Stimulated activated naive B cell treated with anti-CD40 and anti-IgM and Interleukin-4, amounts not matched to agents 10 μg/mL and 1 μg/mL and 100 μg/mL, for 72 hours (primary cell): ENCODE measurements around the gene LGALS4.
"Not testable (repeated sequence)": the region's sequence is repeated elsewhere in the genome, so short reads cannot be mapped to it uniquely, and the experiment has no call there.

Experiments used
- ATAC-seq, 2 donors: fragments of 150-1000 bp; cut with Tn5 transposase; replicated peaks; 2 replicates each; pipeline ENCODE4 v1.10.0; 2021; ENCODE audit warnings: moderate library complexity in 1 of 2
- DNase-seq: peaks from one replicate; pipeline ENCODE4 v3.0.0; 2021
- H3K27ac Mint-ChIP-seq: one replicate; pipeline ENCODE4 v1.8.0; 2022; ENCODE audit warnings: mild to moderate bottlenecking, mixed read lengths
- H3K27me3 Mint-ChIP-seq, 2 donors: one replicate each; pipeline ENCODE4 v1.8.0; 2022; ENCODE audit warnings: mixed read lengths in 2 of 2
- H3K36me3 Mint-ChIP-seq, 2 donors: one replicate each; pipeline ENCODE4 v1.8.0; 2022; ENCODE audit warnings: mixed read lengths in 2 of 2, mild to moderate bottlenecking in 1 of 2
- H3K4me1 Mint-ChIP-seq, 2 donors: one replicate each; pipeline ENCODE4 v1.8.0; 2022; ENCODE audit warnings: mixed read lengths in 2 of 2, mild to moderate bottlenecking in 1 of 2
- H3K4me3 Mint-ChIP-seq, 2 donors: one replicate each; pipeline ENCODE4 v1.8.0; 2022; ENCODE audit warnings: mild to moderate bottlenecking in 2 of 2, mixed read lengths in 2 of 2, moderate library complexity in 1 of 2
- H3K9me3 Mint-ChIP-seq, 2 donors: one replicate each; pipeline ENCODE4 v1.8.0; 2022; ENCODE audit warnings: mixed read lengths in 2 of 2, mild to moderate bottlenecking in 1 of 2

The LGALS4 gene

GRCh38 chr19:38806371-38806770, 6.4 kb downstream of the LGALS4 start:
- peaks cover 12 to 13% of the 10 kb centered on the region in 2 donors for H3K4me1 Mint-ChIP-seq
- no peaks in the 10 kb centered on the region for H3K27me3 Mint-ChIP-seq
- ATAC-seq (no peak), DNase-seq (no peak)
- H3K36me3 Mint-ChIP-seq = peaks cover 4 to 25% of the 10 kb centered on the region in 2 donors
- no peaks in the 10 kb centered on the region for H3K9me3 Mint-ChIP-seq
- H3K27ac Mint-ChIP-seq = no peak overlapping the region
- H3K4me3 Mint-ChIP-seq = no peak overlapping the region

GRCh38 chr19:38805180-38805579, 7.6 kb downstream of the LGALS4 start:
- no peaks in the 10 kb centered on the region for H3K27me3 Mint-ChIP-seq
- no peaks in the 10 kb centered on the region for H3K9me3 Mint-ChIP-seq
- no peak overlapping the region for H3K27ac Mint-ChIP-seq
- H3K36me3 Mint-ChIP-seq = peaks cover 4 to 25% of the 10 kb centered on the region in 2 donors
- no peak overlapping the region for H3K4me3 Mint-ChIP-seq
- ATAC-seq = no peak
- peaks cover 12 to 13% of the 10 kb centered on the region in 2 donors for H3K4me1 Mint-ChIP-seq
- DNase-seq = no peak

GRCh38 chr19:38803543-38803942, 9.2 kb downstream of the LGALS4 start:
- H3K4me3 Mint-ChIP-seq = no peak overlapping the region
- DNase-seq (no peak), ATAC-seq (no peak)
- H3K9me3 Mint-ChIP-seq = no peaks in the 10 kb centered on the region
- no peaks in the 10 kb centered on the region for H3K27me3 Mint-ChIP-seq
- H3K4me1 Mint-ChIP-seq = peaks cover 10 to 13% of the 10 kb centered on the region in 2 donors
- no peak overlapping the region for H3K27ac Mint-ChIP-seq
- H3K36me3 Mint-ChIP-seq = peaks cover 4 to 19% of the 10 kb centered on the region in 2 donors

GRCh38 chr19:38801359-38802095, 11.2 kb downstream of the LGALS4 start:
- no peak overlapping the region for H3K27ac Mint-ChIP-seq
- no peaks in the 10 kb centered on the region for H3K27me3 Mint-ChIP-seq
- H3K4me1 Mint-ChIP-seq = peaks cover 4 to 6% of the 10 kb centered on the region in 2 donors
- no peaks in the 10 kb centered on the region for H3K9me3 Mint-ChIP-seq
- peaks cover 4 to 10% of the 10 kb centered on the region in 2 donors for H3K36me3 Mint-ChIP-seq
- ATAC-seq (no peak), DNase-seq (no peak)
- no peak overlapping the region for H3K4me3 Mint-ChIP-seq

DNA sequence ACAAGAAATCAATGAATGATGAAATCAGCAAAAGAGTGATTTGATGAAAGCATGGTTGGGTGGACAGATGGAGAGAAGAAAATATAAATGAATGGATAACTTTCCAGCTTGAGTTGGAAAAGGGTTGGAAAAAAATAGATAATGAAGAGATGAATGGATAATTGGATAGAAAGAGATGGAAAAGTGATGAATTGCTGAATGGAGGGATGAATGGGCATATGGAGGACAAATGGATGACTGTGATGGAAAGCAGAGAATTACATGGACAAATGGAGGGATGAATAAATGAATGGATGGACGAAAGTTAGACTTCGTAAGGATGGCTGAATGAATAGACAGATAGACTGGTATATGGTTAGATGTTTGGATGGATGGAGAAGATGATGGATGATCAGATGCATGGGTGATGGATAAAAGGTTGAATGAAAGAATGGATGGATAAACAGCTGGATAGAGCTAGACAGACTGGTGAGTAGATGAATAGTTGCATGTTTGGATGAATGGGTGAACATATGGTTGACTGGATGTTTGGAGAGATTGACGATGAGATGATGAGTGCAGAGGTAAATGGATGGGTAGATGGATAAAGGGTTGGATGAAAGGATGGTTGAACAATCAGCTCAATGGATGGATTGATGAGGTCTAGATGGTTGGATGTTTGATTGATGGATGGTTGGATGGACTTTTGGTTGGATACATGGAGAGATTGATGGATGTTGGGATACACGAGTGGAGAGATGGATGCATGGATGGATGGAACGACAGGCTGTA, 12.0 kb downstream of the LGALS4 start:
- Mint-ChIP-seq H3K36me3 (peaks cover 2 to 10% of the 10 kb centered on the region in 2 donors), H3K27me3 (no peaks in the 10 kb centered on the region), H3K4me1 (peaks cover 4 to 6% of the 10 kb centered on the region in 2 donors), H3K27ac (no peak overlapping the region), H3K9me3 (no peaks in the 10 kb centered on the region), H3K4me3 (no peak overlapping the region)
- ATAC-seq = no peak
- no peak for DNase-seq

DNA sequence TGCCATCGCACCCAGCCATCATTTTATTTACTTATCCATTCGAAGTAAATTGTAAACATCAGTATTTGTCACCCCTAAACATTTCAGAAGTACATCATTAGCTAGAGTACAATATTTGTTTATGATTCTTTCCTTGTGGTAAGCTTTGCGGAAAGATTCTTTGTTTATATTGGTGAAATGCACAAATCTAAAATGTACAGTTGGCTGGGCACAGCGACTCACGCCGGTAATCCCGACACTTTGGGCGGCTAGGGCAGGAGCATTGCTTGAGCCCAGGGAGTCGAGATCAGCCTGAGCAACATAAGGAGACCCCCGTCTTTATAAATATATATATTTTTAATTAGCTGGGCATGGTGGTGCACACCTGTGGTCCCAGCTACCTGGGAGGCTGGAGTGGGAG, 13.6 kb downstream of the LGALS4 start:
- Mint-ChIP-seq H3K36me3 (peaks cover 0 to 2% of the 10 kb centered on the region in 2 donors), H3K9me3 (no peaks in the 10 kb centered on the region), H3K27me3 (no peaks in the 10 kb centered on the region), H3K27ac (no peak overlapping the region), H3K4me1 (no peaks in the 10 kb centered on the region), H3K4me3 (no peak overlapping the region)
- DNase-seq = no peak
- no peak for ATAC-seq

DNA sequence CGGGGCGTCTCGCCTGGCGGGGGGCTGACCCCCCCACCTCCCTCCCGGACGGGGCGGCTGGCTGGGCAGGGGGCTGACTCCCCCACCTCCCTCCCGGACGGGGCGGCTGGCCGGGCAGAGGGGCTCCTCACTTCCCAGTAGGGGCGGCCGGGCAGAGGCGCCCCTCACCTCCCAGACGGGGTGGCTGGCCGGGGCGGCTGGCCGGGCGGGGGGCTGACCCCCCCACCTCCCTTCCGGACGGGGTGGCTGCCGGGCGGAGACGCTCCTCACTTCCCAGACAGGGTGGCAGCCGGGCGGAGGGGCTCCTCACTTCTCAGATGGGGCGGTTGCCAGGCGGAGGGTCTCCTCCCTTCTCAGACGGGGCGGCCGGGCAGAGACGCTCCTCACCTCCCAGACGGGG, 15.0 kb downstream of the LGALS4 start:
- H3K4me1 Mint-ChIP-seq, H3K4me3 Mint-ChIP-seq, DNase-seq, ATAC-seq, H3K36me3 Mint-ChIP-seq, H3K27me3 Mint-ChIP-seq, H3K9me3 Mint-ChIP-seq, H3K27ac Mint-ChIP-seq: not testable (repeated sequence)

GRCh38 chr19:38796154-38796553, 16.6 kb downstream of the LGALS4 start:
- H3K9me3 Mint-ChIP-seq = no peaks in the 10 kb centered on the region
- no peak overlapping the region for H3K4me3 Mint-ChIP-seq
- H3K27ac Mint-ChIP-seq = no peak overlapping the region
- DNase-seq (no peak), ATAC-seq (no peak)
- peaks cover 0 to 1% of the 10 kb centered on the region in 2 donors for H3K4me1 Mint-ChIP-seq
- no peaks in the 10 kb centered on the region for H3K27me3 Mint-ChIP-seq
- no peaks in the 10 kb centered on the region for H3K36me3 Mint-ChIP-seq

DNA sequence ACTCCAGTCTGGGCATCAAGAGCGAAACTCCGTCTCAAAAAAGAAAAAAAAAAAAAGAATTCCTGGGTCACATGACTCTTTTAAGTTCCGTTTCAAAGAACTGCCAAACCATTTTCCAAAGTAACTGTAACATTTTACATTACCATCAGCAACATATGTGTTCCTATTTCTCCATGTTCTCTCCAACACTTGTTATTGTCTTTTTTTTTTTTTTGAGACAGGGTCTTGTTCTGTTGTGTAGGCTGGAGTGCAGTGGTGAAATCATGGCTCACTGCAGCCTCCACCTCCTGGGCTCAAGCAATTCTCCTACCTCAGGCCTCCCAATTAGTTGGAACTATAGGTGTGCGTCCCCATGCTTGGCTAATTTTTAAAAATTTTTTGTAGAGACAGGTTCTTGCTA, 17.2 kb downstream of the LGALS4 start:
- H3K36me3 Mint-ChIP-seq = no peaks in the 10 kb centered on the region
- DNase-seq (no peak), ATAC-seq (no peak)
- H3K9me3 Mint-ChIP-seq = no peaks in the 10 kb centered on the region
- no peaks in the 10 kb centered on the region for H3K27me3 Mint-ChIP-seq
- peaks cover 0 to 1% of the 10 kb centered on the region in 2 donors for H3K4me1 Mint-ChIP-seq
- no peak overlapping the region for H3K27ac Mint-ChIP-seq
- H3K4me3 Mint-ChIP-seq = no peak overlapping the region

DNA sequence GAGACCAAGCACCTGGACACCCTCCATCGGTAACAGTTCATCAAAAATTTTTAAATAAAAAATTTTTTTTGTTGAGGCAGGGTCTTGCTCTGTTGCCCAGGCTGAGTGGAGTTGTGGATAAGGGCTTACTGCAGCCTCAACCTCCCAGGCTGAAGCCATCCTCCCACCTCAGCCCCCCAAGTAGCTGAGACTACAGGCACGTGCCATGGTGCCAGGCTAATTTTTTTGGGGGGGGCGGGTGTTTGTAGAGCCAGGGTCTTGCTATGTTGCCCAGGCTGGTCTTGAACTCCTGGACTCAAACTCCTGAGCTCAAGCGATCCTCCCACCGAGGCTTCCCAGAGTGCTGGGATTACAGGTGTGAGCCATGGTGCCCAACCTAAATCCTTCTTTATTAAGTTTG, 19.1 kb downstream of the LGALS4 start:
- Mint-ChIP-seq H3K9me3 (no peaks in the 10 kb centered on the region), H3K4me1 (peaks cover 0 to 1% of the 10 kb centered on the region in 2 donors), H3K27ac (no peak overlapping the region), H3K4me3 (no peak overlapping the region), H3K36me3 (no peaks in the 10 kb centered on the region), H3K27me3 (no peaks in the 10 kb centered on the region)
- ATAC-seq (no peak), DNase-seq (no peak)

- DNase-seq = no peak
- no peaks in the 10 kb centered on the region for H3K36me3 Mint-ChIP-seq
- H3K9me3 Mint-ChIP-seq = no peaks in the 10 kb centered on the region
- peaks cover 0 to 1% of the 10 kb centered on the region in 2 donors for H3K4me1 Mint-ChIP-seq
- no peaks in the 10 kb centered on the region for H3K27me3 Mint-ChIP-seq
- H3K27ac Mint-ChIP-seq = no peak overlapping the region
- no peak for ATAC-seq
- peak overlapping the region in 1 of 2 donors; percentile 77 for H3K4me3 Mint-ChIP-seq
Measured at GRCh38 chr19:38793177-38793576, 19.6 kb downstream of the LGALS4 start.

- Mint-ChIP-seq H3K36me3 (no peaks in the 10 kb centered on the region), H3K4me1 (peaks cover 0 to 1% of the 10 kb centered on the region in 2 donors), H3K27ac (no peak overlapping the region), H3K9me3 (no peaks in the 10 kb centered on the region), H3K27me3 (no peaks in the 10 kb centered on the region), H3K4me3 (peak overlapping the region; percentile 75 to 77)
- ATAC-seq (peak; percentile 67 to 69), DNase-seq (peak; percentile 49)
Measured at GRCh38 chr19:38792250-38793111, 20.3 kb downstream of the LGALS4 start.

DNA sequence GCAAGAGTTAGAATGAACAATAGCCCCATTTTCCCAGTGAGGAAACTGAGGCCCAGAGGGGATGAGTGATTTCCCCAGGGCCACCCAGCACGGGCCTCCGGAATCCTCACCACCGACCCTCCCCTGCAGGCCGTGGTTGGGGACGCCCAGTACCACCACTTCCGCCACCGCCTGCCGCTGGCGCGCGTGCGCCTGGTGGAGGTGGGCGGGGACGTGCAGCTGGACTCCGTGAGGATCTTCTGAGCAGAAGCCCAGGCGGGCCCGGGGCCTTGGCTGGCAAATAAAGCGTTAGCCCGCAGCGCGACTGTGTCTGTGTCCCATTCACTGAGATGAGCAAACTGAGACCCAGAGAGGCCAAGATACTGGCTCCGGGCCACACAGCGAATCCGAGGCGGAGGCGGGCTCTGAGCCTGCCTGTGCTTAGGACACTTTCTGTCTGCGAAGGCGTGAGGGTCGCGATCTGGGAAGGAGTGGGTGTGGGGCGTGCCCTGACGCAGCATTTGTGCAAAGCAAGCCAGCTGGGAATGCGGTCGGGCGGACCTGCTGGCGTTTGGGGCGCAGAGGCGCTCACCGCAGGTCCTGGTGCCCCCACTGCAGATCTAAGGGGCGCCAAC, 21.2 kb downstream of the LGALS4 start:
- H3K36me3 Mint-ChIP-seq, H3K27me3 Mint-ChIP-seq, H3K4me1 Mint-ChIP-seq, H3K9me3 Mint-ChIP-seq, H3K27ac Mint-ChIP-seq, H3K4me3 Mint-ChIP-seq, DNase-seq: not testable (repeated sequence)
- peak; percentile 90 to 92 for ATAC-seq
